ENCODE data around the gene ACTR3.

DNA sequence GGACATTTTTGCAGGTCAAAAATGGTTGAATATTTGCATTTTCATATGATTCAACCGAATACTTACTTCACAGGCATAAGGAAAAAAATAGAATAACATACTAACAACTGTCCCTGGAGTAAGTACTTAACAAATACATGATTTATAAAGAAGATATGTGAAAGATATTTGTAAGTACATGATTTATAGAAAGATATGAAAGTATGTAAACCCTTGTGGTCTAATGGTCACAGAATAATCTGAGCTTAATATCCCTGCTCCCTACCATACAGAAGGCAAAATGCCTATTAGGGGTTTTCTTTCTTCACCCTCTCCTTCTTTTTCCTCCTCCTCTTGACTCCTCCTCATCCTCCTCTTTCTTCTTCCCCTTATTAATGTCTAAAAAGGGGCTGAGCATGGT lies 20.6 kb upstream of the ACTR3 start:
- TF ChIP-seq, protein P1, sequence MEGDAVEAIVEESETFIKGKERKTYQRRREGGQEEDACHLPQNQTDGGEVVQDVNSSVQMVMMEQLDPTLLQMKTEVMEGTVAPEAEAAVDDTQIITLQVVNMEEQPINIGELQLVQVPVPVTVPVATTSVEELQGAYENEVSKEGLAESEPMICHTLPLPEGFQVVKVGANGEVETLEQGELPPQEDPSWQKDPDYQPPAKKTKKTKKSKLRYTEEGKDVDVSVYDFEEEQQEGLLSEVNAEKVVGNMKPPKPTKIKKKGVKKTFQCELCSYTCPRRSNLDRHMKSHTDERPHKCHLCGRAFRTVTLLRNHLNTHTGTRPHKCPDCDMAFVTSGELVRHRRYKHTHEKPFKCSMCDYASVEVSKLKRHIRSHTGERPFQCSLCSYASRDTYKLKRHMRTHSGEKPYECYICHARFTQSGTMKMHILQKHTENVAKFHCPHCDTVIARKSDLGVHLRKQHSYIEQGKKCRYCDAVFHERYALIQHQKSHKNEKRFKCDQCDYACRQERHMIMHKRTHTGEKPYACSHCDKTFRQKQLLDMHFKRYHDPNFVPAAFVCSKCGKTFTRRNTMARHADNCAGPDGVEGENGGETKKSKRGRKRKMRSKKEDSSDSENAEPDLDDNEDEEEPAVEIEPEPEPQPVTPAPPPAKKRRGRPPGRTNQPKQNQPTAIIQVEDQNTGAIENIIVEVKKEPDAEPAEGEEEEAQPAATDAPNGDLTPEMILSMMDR (IDR thresholded peaks at IDR 0.05) = no peak
- TF ChIP-seq EZH2 (IDR thresholded peaks at IDR 0.05; ENCODE audit: borderline replicate concordance, insufficient read depth, low read depth, low read length, poor library complexity, severe bottlenecking) = no peak
